Astrocyte of the spinal cord (primary cell): ENCODE results near the gene NCBP3.

Source experiments
- DNase-seq: peaks from one replicate; pipeline ENCODE4 v3.0.0; 2011; ENCODE audit warnings: low read depth, low spot score
- H3K4me3 ChIP-seq: 2 replicates; pipeline ENCODE4 v1.5.1; 2011; ENCODE audit warnings: low read depth, mild to moderate bottlenecking, low read length, moderate library complexity
- in situ Hi-C: cut with HindIII; loops from 2 replicates; pipeline ENCODE4 v1.10.0; 2017; ENCODE audit warnings: low sequenced_read_pairs
- TF ChIP-seq, protein P1 (sequence below): IDR thresholded peaks from 2 replicates; pipeline ENCODE4 v1.5.1; 2012; ENCODE audit warnings: low read depth, mild to moderate bottlenecking, low read length, inconsistent platforms

Gene NCBP3

DNA sequence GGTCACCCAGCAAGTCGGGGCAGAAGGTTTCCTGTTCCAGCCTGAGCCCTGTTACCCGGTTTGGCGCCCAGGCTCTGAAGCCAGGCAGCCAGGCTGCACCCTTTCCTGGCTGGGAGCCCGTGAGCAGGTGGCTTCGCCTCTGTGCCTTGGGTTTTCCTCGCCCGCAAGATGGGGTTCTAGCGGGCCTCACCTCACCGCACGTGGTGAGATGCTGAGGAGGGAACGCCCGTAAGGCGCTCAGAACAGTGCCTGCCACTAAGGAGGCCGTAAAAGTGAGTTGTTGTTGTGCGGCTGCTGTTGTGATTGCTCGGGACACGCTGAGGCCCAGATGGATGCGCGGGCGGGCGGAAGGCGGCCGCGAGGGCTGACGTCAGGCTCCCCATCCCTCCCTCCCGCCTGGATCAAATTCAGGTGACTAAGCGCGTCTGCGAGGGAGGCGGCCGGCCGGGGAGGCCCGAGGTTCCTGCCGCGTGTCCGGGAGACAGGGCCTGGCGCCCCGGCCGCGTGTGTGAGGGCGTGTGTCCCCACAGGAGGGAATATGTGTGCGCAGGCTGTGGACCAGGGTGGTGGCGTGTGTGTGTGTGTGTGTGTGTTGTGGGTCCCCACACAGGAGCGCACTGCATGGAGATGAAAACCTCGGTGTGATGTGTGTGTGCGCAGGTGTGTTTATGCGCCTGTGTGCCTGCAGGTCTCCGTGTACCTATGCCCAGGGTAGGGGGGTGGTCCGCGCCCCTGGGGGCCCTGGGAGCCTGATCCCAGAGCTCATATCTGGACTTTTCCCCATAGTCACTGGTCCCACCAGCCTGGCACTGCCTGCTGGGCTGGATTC, 42.5 kb upstream of the NCBP3 start:
- peak; percentile 95 for DNase-seq
- TF ChIP-seq, protein P1, sequence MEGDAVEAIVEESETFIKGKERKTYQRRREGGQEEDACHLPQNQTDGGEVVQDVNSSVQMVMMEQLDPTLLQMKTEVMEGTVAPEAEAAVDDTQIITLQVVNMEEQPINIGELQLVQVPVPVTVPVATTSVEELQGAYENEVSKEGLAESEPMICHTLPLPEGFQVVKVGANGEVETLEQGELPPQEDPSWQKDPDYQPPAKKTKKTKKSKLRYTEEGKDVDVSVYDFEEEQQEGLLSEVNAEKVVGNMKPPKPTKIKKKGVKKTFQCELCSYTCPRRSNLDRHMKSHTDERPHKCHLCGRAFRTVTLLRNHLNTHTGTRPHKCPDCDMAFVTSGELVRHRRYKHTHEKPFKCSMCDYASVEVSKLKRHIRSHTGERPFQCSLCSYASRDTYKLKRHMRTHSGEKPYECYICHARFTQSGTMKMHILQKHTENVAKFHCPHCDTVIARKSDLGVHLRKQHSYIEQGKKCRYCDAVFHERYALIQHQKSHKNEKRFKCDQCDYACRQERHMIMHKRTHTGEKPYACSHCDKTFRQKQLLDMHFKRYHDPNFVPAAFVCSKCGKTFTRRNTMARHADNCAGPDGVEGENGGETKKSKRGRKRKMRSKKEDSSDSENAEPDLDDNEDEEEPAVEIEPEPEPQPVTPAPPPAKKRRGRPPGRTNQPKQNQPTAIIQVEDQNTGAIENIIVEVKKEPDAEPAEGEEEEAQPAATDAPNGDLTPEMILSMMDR = no peak
- no peak overlapping the region for H3K4me3 ChIP-seq
- in situ Hi-C loops = no loop called here

DNA sequence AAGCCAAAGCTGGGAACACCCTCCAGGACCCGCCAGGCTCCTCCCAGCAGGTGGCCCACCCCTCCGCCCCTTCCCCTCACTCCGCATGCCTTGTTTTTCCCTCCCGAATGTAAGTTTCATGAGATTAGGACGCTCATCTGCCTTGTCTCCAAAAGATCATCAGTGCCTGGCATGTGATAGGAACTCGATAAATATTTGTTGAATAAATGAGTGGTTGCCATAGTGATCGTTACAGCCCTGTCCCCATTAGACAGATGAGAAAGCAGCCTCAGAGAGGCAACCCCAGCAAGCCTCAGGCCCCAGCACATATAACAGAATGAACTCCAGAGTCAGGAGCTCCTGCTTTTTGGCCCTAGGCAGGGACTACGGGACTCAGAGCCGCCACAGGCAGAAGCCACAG, 41.8 kb upstream of the NCBP3 start:
- H3K4me3 ChIP-seq = no peak overlapping the region

DNA sequence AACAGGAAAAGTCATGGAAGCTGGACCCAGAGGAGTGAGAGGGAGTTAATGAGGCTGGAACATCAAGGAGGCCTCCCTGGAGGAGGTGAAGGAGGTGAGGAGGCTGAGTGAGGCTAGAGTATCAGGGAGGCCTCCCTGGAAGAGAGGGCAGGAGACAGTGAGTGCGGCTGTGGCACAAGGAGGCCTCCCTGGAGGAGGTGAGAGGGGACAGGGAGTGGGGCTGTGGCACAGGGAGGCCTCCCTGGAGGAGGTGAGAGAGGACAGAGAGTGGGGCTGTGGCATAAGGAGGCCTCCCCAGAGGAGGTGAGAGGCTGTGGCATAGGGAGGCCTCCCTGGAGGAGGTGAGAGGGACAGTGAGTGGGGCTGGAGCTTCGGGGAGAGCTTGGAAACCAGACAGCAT, 41.3 kb upstream of the NCBP3 start:
- TF ChIP-seq, protein P1 = no peak
- DNase-seq = no peak
- H3K4me3 ChIP-seq = no peak overlapping the region
- in situ Hi-C loops = no loop called here

More for the DNA sequence above, 41.8 kb upstream of the NCBP3 start:
- TF ChIP-seq, protein P1 = no peak
- in situ Hi-C loops = no loop called here
- peak; percentile 29 for DNase-seq

DNA sequence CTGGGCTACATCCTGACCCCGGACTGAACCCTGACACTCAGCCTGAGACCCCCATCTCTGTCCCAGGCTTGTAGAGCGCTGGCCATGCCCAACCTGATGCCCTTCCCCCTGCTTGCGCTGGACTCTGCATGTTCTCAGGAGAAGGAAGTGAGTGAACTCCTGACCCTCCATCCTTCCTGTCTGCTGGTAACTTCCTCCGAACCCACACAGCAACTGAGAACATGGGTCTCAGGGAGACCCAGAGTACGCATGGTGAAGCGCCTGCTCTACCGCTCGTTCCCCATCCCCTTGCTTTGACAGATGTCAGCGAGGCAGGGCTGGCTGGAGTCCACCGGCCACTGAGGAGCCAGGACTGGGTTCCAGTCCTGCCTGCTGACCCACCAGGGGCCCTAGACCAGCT, 40.7 kb upstream of the NCBP3 start:
- in situ Hi-C loops = no loop called here
- H3K4me3 ChIP-seq = no peak overlapping the region
- TF ChIP-seq, protein P1 = no peak
- no peak for DNase-seq

DNA sequence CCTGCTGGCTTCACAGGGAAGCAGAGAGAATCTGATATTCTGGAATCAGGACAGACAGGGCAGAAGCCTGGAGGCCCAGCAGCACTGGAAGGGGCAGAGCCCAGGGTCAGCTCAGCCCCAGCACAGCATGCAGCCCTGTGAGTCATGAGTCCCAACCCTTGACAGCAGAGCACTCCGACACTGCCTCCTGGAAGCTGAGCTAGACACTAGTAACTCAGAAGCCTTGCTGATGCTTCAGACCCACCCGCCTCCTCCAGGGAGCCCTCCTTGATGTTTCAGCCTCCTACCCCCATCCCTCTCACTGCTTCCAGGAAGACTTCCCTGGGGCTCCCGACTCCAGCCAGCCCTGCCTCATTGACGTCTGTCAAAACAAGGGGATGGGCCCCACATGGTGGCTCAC, 39.9 kb upstream of the NCBP3 start:
- H3K4me3 ChIP-seq = no peak overlapping the region
- DNase-seq = peak; percentile 82
- in situ Hi-C loops = no loop called here
- TF ChIP-seq, protein P1 = no peak

DNA sequence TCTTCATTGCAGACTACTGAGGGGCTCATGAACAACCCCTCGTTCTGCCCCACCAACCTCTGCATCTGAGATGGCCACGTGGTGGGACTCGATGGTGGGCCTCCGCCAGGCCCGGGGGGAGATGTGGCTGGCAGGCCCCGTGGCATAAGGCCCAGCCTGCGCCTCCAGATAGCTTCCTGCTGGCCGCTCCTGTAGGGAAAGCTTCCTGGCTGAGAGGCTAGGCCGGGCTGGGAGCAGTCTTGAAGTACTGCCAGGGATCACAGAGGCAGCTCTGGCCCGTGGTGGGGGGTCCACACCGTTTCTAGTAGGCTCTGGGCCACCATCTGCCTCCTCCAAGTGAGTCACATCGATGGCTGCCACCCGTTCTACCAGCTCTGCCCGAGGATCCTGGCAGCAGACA, 39.2 kb upstream of the NCBP3 start:
- in situ Hi-C loops = no loop called here
- H3K4me3 ChIP-seq = no peak overlapping the region
- peak; percentile 40 for DNase-seq
- TF ChIP-seq, protein P1 = no peak
